ENCODE measurements around the gene FASTKD1. TPM values are rescaled to one million over a fixed set of nuclear protein-coding genes. Genes with fewer than 3 reads are reported as not detected.
A peak's percentile ranks its signal among the peaks of the same experiment; 100 is the strongest.
"Not testable (repeated sequence)": the region's sequence is repeated elsewhere in the genome, so short reads cannot be mapped to it uniquely, and the experiment has no call there.

Gene FASTKD1, protein sequence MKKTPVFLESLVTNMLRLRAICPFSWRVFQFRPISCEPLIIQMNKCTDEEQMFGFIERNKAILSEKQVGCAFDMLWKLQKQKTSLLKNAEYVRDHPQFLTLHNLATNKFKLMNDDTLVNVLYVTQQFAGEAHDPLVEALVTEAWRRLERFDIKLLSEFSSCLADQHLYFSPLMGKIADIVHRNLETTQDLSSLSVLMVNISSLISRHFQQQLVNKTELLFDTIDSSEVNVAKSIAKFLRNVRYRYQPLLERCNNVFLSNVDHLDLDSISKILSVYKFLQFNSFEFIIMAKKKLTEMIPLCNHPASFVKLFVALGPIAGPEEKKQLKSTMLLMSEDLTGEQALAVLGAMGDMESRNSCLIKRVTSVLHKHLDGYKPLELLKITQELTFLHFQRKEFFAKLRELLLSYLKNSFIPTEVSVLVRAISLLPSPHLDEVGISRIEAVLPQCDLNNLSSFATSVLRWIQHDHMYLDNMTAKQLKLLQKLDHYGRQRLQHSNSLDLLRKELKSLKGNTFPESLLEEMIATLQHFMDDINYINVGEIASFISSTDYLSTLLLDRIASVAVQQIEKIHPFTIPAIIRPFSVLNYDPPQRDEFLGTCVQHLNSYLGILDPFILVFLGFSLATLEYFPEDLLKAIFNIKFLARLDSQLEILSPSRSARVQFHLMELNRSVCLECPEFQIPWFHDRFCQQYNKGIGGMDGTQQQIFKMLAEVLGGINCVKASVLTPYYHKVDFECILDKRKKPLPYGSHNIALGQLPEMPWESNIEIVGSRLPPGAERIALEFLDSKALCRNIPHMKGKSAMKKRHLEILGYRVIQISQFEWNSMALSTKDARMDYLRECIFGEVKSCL
- total RNA-seq = 10 to 100 TPM; 33.8 to 78.8 (median 58.1) TPM

DNA sequence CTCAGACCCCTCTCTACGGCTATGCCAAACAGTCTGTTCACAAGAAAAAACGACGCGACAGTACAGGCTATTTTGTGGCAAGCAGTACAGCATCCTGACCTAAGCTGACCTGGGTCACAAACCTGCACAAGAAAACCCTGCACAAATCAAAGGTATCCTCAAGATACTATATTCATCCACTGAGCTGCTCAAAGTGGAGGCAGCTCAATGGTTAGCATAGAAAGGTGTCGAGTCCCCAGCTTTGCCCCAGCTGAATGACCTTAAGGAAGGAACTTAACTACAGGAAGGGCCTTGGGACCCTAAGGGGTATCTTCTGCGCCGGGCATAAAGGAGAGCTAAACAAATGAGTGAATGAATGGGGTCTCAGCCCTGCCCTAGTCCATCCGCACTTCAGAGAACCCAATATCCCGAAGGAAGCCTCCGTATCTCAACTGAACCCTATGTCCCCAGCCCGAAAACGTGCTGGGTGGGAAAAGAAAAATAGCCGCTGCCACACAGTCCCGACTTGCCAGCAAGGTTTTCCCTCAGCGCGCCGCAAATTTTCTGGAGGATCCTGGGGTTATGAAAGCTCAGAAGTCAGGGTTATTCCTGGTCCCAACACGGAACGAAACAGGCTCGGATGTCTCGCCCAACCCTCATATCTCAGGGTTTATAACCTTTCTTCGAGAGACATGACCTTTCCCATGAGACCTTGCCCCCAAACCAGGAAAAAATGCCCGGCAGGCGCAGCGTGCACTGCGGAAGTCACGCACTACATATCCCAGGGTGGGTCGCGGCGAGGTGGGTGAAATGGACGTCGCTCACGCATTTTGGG is at the start of gene FASTKD1:
Gene FASTKD1 (minus strand): TSS at position 706 of the 814 bp plus-strand sequence. CDS start 1,836 bp downstream, outside the sequence.
- H3K27ac ChIP-seq = peak within 1 kb of the TSS; percentile 67 to 82 (median 74)
- peak; percentile 88 to 96 (median 94) for DNase-seq
- no peaks in the 10 kb centered on the region for H3K27me3 ChIP-seq
- TF ChIP-seq POLR2A (IDR thresholded peaks at IDR 0.05) = peak; percentile 40 to 57
- TF ChIP-seq, protein P1, sequence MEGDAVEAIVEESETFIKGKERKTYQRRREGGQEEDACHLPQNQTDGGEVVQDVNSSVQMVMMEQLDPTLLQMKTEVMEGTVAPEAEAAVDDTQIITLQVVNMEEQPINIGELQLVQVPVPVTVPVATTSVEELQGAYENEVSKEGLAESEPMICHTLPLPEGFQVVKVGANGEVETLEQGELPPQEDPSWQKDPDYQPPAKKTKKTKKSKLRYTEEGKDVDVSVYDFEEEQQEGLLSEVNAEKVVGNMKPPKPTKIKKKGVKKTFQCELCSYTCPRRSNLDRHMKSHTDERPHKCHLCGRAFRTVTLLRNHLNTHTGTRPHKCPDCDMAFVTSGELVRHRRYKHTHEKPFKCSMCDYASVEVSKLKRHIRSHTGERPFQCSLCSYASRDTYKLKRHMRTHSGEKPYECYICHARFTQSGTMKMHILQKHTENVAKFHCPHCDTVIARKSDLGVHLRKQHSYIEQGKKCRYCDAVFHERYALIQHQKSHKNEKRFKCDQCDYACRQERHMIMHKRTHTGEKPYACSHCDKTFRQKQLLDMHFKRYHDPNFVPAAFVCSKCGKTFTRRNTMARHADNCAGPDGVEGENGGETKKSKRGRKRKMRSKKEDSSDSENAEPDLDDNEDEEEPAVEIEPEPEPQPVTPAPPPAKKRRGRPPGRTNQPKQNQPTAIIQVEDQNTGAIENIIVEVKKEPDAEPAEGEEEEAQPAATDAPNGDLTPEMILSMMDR (IDR thresholded peaks at IDR 0.05) = no peak
- peaks cover 0 to 4% (median 0%) of the 10 kb centered on the region in 4 donors for H3K4me1 ChIP-seq
- peak within 1 kb of the TSS; percentile 55 to 78 (median 74) for H3K4me3 ChIP-seq
- no peaks in the 10 kb centered on the region for H3K36me3 ChIP-seq
- H3K9me3 ChIP-seq = no peaks in the 10 kb centered on the region

DNA sequence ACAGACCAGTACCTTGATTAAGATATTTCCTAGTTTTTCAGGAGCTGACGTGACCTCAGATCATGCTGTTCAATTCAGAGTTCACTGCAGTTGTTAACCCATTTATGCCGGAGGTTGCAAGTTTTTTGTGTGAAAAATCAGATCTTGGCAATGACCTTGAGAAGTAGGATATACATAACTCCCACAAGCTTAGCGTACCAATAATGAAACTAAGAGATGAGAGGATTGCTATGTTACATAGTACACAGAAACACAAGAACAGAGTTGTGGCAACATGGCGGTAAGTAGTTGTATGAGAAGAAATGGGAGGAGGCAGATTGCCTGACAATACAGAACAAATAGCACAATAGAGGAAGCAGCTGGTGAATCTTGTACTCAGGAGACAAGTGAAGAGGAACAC is 49.6 kb upstream of the FASTKD1 start:
- TF ChIP-seq POLR2A (IDR thresholded peaks at IDR 0.05) = no peak
- TF ChIP-seq, protein P1 (IDR thresholded peaks at IDR 0.05) = no peak
- H3K27me3 ChIP-seq = no peaks in the 10 kb centered on the region
- no peaks in the 10 kb centered on the region for H3K9me3 ChIP-seq
- no peaks in the 10 kb centered on the region for H3K4me1 ChIP-seq
- no peak for DNase-seq
- H3K36me3 ChIP-seq = peaks cover 0 to 54% (median 3%) of the 10 kb centered on the region in 3 donors
- no peak overlapping the region for H3K4me3 ChIP-seq
- H3K27ac ChIP-seq = no peak overlapping the region

DNA sequence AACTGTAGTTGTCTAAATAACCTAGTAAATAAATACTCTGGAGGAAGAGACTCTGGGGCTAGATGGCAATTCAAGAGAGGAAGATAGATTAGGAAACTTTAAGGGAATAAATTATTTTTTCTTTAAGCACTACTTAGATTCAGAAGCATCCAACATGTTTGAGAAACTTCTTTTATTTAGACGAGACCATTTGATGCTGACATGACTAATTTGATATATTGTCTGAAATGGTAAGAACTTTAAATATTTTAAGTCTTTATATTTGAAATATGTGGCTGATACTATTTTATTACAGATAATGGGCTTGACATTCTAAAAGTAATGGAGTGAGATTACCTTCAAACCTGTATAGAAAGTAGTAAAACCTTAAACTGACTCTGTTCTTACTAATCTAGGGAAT is 46.8 kb upstream of the FASTKD1 start:
- peaks cover 0 to 70% (median 0%) of the 10 kb centered on the region in 3 donors for H3K36me3 ChIP-seq
- no peaks in the 10 kb centered on the region for H3K27me3 ChIP-seq
- H3K27ac ChIP-seq = no peak overlapping the region
- no peak for DNase-seq
- no peaks in the 10 kb centered on the region for H3K9me3 ChIP-seq
- no peaks in the 10 kb centered on the region for H3K4me1 ChIP-seq
- H3K4me3 ChIP-seq = no peak overlapping the region
- TF ChIP-seq POLR2A (IDR thresholded peaks at IDR 0.05) = no peak
- TF ChIP-seq, protein P1 (IDR thresholded peaks at IDR 0.05) = no peak

DNA sequence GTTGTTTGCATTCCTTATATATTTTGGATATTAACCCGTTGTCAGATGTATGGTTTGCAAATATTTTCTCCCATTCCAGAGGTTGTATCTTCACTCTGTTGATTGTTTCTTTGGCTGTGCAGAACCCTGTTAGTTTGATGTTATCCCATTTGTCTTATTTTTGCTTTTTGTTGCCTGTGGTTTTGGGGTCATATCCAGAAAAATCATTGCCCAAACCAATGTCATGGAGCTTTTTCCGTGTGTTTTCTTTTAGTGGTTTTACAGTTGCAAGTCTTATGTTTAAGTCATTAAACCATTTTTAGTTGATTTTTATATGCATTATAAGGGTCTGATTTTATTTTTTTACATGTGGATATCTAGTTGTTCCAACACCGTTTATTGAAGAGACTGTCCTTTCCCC is 46.3 kb upstream of the FASTKD1 start:
- H3K4me3 ChIP-seq = no peak overlapping the region
- H3K27ac ChIP-seq = no peak overlapping the region
- no peak for DNase-seq
- H3K4me1 ChIP-seq = no peaks in the 10 kb centered on the region
- H3K27me3 ChIP-seq = no peaks in the 10 kb centered on the region
- no peaks in the 10 kb centered on the region for H3K9me3 ChIP-seq
- no peak for TF ChIP-seq POLR2A (IDR thresholded peaks at IDR 0.05)
- TF ChIP-seq, protein P1 (IDR thresholded peaks at IDR 0.05) = no peak
- peaks cover 0 to 75% (median 0%) of the 10 kb centered on the region in 3 donors for H3K36me3 ChIP-seq

DNA sequence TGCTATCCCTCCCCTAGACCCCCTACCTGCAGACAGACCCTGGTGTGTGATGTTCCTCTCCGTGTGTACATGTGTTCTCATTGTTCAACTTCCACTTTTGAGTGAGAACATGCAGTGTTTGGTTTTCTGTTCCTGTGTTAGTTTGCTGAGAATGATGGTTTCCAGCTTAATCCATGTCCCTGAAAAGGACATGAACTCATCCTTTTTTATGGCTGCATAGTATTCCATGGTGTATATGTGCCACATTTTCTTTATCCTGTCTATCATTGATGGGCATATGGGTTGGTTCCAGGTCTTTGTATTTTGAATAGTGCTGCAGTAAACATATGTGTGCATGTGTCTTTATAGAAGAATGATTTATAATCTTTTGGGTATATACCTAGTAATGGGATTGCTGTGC is 42.3 kb upstream of the FASTKD1 start:
- H3K36me3 ChIP-seq = peaks cover 0 to 80% (median 0%) of the 10 kb centered on the region in 3 donors
- H3K27ac ChIP-seq, H3K4me1 ChIP-seq, H3K4me3 ChIP-seq, DNase-seq, H3K9me3 ChIP-seq, H3K27me3 ChIP-seq: not testable (repeated sequence)

Data from Peyer's patch (tissue), 4 donors.